Lower leg skin (tissue), 4 donors: ENCODE measurements around the gene PNCK. TPM values are rescaled to one million over a fixed set of nuclear protein-coding genes. Genes with fewer than 3 reads are reported as not detected.

ENCODE experiments used
- DNase-seq, 2 donors: peaks; one replicate each; pipeline ENCODE4 v3.0.0-alpha.2; 2019; ENCODE audit warnings: low spot score in 2 of 2
- H3K4me3 ChIP-seq: fragments of 200-600 bp; sonication (generic); 2 replicates; pipeline ENCODE4 v1.5.1; 2017; ENCODE audit warnings: mild to moderate bottlenecking, low read depth; ENCODE audit not compliant: poor library complexity, severe bottlenecking
- CTCF ChIP-seq, 3 donors: fragments of 450-650 bp; IDR thresholded peaks; one replicate each; pipeline ENCODE4 v1.5.1; 2016; ENCODE audit warnings: antibody characterized with exemption in 3 of 3, mild to moderate bottlenecking in 3 of 3, moderate library complexity in 2 of 3
- POLR2A ChIP-seq, 2 donors: fragments of 450-650 bp; IDR thresholded peaks; one replicate each; pipeline ENCODE4 v1.6.1; 2016 to 2017; ENCODE audit warnings: antibody characterized with exemption in 2 of 2, mild to moderate bottlenecking in 1 of 2, moderate library complexity in 1 of 2
- WGBS, 2 donors: methylation state at CpG; one replicate each; pipeline ENCODE4 v1.1.5; 2018; 5-methylcytosine and 5-hydroxymethylcytosine counted together
- intact Hi-C: fragments of 100-400 bp; cut with DNase I; formaldehyde crosslinking; loops from one replicate; pipeline ENCODE4 v1.15.0; 2023; ENCODE audit warnings: low total_unique reads
- total RNA-seq, 4 donors: library from RNA; depleted of rRNA; stranded (reverse); fragments of >200 nt; gene quantifications; one replicate each; pipeline ENCODE4 v1.1.0, GENCODE V29; 2016

Gene PNCK
- total RNA-seq, 4 donors from 2014 or later, result 0.76 to 6.7 (median 2.1) TPM

GRCh38 chrX:153669174-153669890, 4.3 kb downstream of the PNCK start:
- WGBS, 2 donors, result 53 to 67% methylated on average over 9 to 17 of the region's 17 CpGs
- no peak overlapping the region for H3K4me3 ChIP-seq
- no peak for TF ChIP-seq CTCF (IDR thresholded peaks at IDR 0.05)
- no peak for TF ChIP-seq POLR2A (IDR thresholded peaks at IDR 0.05)
- intact Hi-C loops, result loop anchor here (10.0 kb wide), 1 partner anchor 115 kb away; no protein-coding TSS in a partner anchor
- DNase-seq, result peak in 1 of 2 donors; percentile 83

- TF ChIP-seq CTCF (IDR thresholded peaks at IDR 0.05) (no peak), POLR2A (IDR thresholded peaks at IDR 0.05) (no peak)
- WGBS, 2 donors, result 84 to 94% methylated on average over 6 to 11 of the region's 11 CpGs
- DNase-seq, result peak in 1 of 2 donors; percentile 79
- H3K4me3 ChIP-seq, result no peak overlapping the region
- intact Hi-C loops, result loop anchor here (10.0 kb wide), 1 partner anchor 114 kb away; no protein-coding TSS in a partner anchor
Observed at GRCh38 chrX:153668423-153669173, 5.0 kb downstream of the PNCK start.

GRCh38 chrX:153667956-153668396, 5.6 kb downstream of the PNCK start:
- no peak for TF ChIP-seq CTCF (IDR thresholded peaks at IDR 0.05)
- no peak for TF ChIP-seq POLR2A (IDR thresholded peaks at IDR 0.05)
- intact Hi-C loops, result loop anchor here (10.0 kb wide), 1 partner anchor 113 kb away; no protein-coding TSS in a partner anchor
- H3K4me3 ChIP-seq, result no peak overlapping the region
- 20 to 29% methylated on average over 11 to 14 of the region's 14 CpGs for WGBS, 2 donors
- DNase-seq, result peak; percentile 64 to 96

GRCh38 chrX:153667281-153667955, 6.2 kb downstream of the PNCK start:
- intact Hi-C loops, result loop anchor here (10.0 kb wide), 1 partner anchor 113 kb away; no protein-coding TSS in a partner anchor
- H3K4me3 ChIP-seq, result no peak overlapping the region
- TF ChIP-seq CTCF (IDR thresholded peaks at IDR 0.05), result no peak
- no peak for TF ChIP-seq POLR2A (IDR thresholded peaks at IDR 0.05)
- peak in 1 of 2 donors; percentile 70 for DNase-seq
- WGBS, 2 donors, result 59 to 75% methylated on average over 11 of the region's 11 CpGs

GRCh38 chrX:153665726-153666306, 7.8 kb downstream of the PNCK start:
- H3K4me3 ChIP-seq, result no peak overlapping the region
- peak in 1 of 2 donors; percentile 68 for DNase-seq
- WGBS, 2 donors, result 64 to 70% methylated on average over 6 to 9 of the region's 9 CpGs
- no peak for TF ChIP-seq CTCF (IDR thresholded peaks at IDR 0.05)
- no peak for TF ChIP-seq POLR2A (IDR thresholded peaks at IDR 0.05)
- intact Hi-C loops, result loop anchor here (10.0 kb wide), 1 partner anchor 111 kb away; no protein-coding TSS in a partner anchor
